Activated T-helper 1 cell treated with anti-CD3 and anti-CD28 coated beads, Interleukin-12 subunit alpha, Interleukin-12 subunit beta, Interleukin-2, Interleukin-4 antibody, amounts not matched to agents 30 ng/mL and 10 ng/mL and 1 ng/mL, durations not matched to agents 14 hours and 24 hours and 36 hours (primary cell): ENCODE measurements around the gene TLL2. TPM values are rescaled to one million over a fixed set of nuclear protein-coding genes. Genes with fewer than 3 reads are reported as not detected.

Experiments
- DNase-seq: peaks from one replicate; pipeline ENCODE4 v3.0.0; 2021; ENCODE audit warnings: low spot score
- H3K27ac Mint-ChIP-seq: one replicate; pipeline ENCODE4 v1.8.0; 2021; ENCODE audit warnings: mild to moderate bottlenecking, mixed read lengths
- H3K27me3 Mint-ChIP-seq: one replicate; pipeline ENCODE4 v1.8.0; 2022; ENCODE audit warnings: mild to moderate bottlenecking, moderate library complexity, mixed read lengths; ENCODE audit not compliant: insufficient read depth
- H3K36me3 Mint-ChIP-seq: one replicate; pipeline ENCODE4 v1.8.0; 2021; ENCODE audit warnings: low read depth, mixed read lengths
- H3K4me1 Mint-ChIP-seq: one replicate; pipeline ENCODE4 v1.8.0; 2021; ENCODE audit warnings: low read depth, mixed read lengths
- H3K4me3 Mint-ChIP-seq: one replicate; pipeline ENCODE4 v1.8.0; 2021; ENCODE audit warnings: mild to moderate bottlenecking, moderate library complexity, mixed read lengths
- H3K9me3 Mint-ChIP-seq: one replicate; pipeline ENCODE4 v1.8.0; 2021; ENCODE audit warnings: mixed read lengths
- intact Hi-C: fragments of 100-400 bp; cut with micrococcal nuclease; formaldehyde crosslinking; loops from one replicate; pipeline ENCODE4 v1.15.1; 2024
- total RNA-seq: library from RNA; stranded (reverse); gene quantifications from 2 replicates; pipeline ENCODE4 v1.2.3, GENCODE V29; 2022

TLL2 gene
- total RNA-seq, 1 donor from 2014 or later = not detected

GRCh38 chr10:96321822-96322221 is 191.9 kb downstream of the TLL2 start:
- intact Hi-C loops = no loop called here
- Mint-ChIP-seq H3K9me3 (no peaks in the 10 kb centered on the region), H3K36me3 (no peaks in the 10 kb centered on the region), H3K27ac (no peak overlapping the region), H3K4me1 (no peaks in the 10 kb centered on the region), H3K27me3 (peaks cover 6% of the 10 kb centered on the region), H3K4me3 (no peak overlapping the region)
- no peak for DNase-seq

DNA sequence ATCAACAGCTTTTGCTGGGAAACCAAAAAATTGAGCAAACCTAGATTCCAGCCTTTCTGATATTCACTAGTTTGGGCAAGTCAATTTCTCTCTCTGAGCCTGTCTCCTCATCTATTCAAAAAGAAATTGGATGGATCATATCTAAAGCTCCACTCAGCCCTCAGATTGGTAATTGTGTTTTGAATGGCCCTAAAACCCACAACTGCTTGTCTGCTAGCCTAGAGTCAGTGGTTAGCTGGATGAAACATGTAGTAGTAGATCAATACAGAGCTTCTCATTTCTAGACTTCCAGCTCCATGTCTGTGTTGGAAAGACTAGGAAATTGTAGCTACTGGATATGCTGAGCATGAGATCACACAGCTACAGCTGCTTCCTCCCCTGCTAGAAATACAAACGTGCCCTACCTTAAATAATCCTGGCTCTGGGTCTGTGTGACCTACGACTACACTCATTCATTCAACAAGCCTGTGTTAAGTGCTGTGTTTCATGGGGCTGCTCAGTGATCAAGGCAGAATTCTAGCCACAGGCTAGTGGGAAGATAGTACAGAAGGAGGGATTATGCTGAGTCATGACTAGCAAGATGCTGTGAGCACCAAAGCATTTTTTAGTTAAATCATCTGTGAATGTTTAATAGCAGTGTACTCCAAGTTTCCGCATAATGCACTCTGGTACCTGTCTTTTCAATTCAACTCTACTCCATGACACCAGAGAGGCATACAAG is 193.8 kb downstream of the TLL2 start:
- H3K4me3 Mint-ChIP-seq = no peak overlapping the region
- intact Hi-C loops = no loop called here
- H3K27ac Mint-ChIP-seq = no peak overlapping the region
- H3K9me3 Mint-ChIP-seq = no peaks in the 10 kb centered on the region
- H3K4me1 Mint-ChIP-seq = no peaks in the 10 kb centered on the region
- peaks cover 13% of the 10 kb centered on the region for H3K27me3 Mint-ChIP-seq
- DNase-seq = no peak
- no peaks in the 10 kb centered on the region for H3K36me3 Mint-ChIP-seq

- H3K27me3 Mint-ChIP-seq = peaks cover 16% of the 10 kb centered on the region
- no peaks in the 10 kb centered on the region for H3K9me3 Mint-ChIP-seq
- no peak overlapping the region for H3K27ac Mint-ChIP-seq
- H3K4me3 Mint-ChIP-seq = no peak overlapping the region
- intact Hi-C loops = no loop called here
- H3K4me1 Mint-ChIP-seq = no peaks in the 10 kb centered on the region
- no peak for DNase-seq
- H3K36me3 Mint-ChIP-seq = no peaks in the 10 kb centered on the region
Measured at GRCh38 chr10:96317067-96317833, 196.5 kb downstream of the TLL2 start.

Other genes with a start within 250 kb of the TLL2 start
- not detected in 2 replicates for gene BLNK, start 242.4 kb downstream of the TLL2 start, total RNA-seq
- gene DNTT, start 209.5 kb downstream of the TLL2 start, total RNA-seq = not detected in 2 replicates
- gene OPALIN, start 154.9 kb downstream of the TLL2 start, total RNA-seq = not detected in 2 replicates
- 81.7 and 87.7 TPM in 2 replicates for gene TM9SF3, start 73.1 kb upstream of the TLL2 start, total RNA-seq
- 8.2 and 9.9 TPM in 2 replicates for gene PIK3AP1, start 206.6 kb upstream of the TLL2 start, total RNA-seq